ENCODE measurements around the gene SLC12A7. TPM values are rescaled to one million over a fixed set of nuclear protein-coding genes. Genes with fewer than 3 reads are reported as not detected.
"Not testable (repeated sequence)": the region's sequence is repeated elsewhere in the genome, so short reads cannot be mapped to it uniquely, and the experiment has no call there.

The SLC12A7 gene
- total and polyA plus RNA-seq, 4 experiments from 2014 or later, result 11.7 to 32.9 (median 26.5) TPM

GRCh38 chr5:1062761-1063568 lies 48.9 kb downstream of the SLC12A7 start:
- H3K36me3 Mint-ChIP-seq, result peaks cover 11 to 13% of the 10 kb centered on the region in 2 donors
- no peak overlapping the region for H3K4me3 Mint-ChIP-seq
- H3K36me3 ChIP-seq (ENCODE audit: insufficient read depth, low read length), result peaks cover 5% of the 10 kb centered on the region
- H3K27ac ChIP-seq (ENCODE audit: low read depth, low read length), result no peak overlapping the region
- POLR2A ChIA-PET (ENCODE audit: partially characterized antibody), result no interaction called here
- H3K9me3 ChIP-seq (ENCODE audit: control insufficient read depth in 1 of 2, low read length in 2 of 2), result no peaks in the 10 kb centered on the region
- H3K27me3 Mint-ChIP-seq, result no peaks in the 10 kb centered on the region
- no peaks in the 10 kb centered on the region for H3K9me3 Mint-ChIP-seq
- H3K27ac Mint-ChIP-seq, result no peak overlapping the region
- no peaks in the 10 kb centered on the region for H3K4me1 Mint-ChIP-seq
- no peak overlapping the region for H3K4me3 ChIP-seq (ENCODE audit: low read length in 2 of 2)
- no peaks in the 10 kb centered on the region for H3K27me3 ChIP-seq (ENCODE audit: insufficient read depth, low read length)
- no peaks in the 10 kb centered on the region for H3K4me1 ChIP-seq (ENCODE audit: insufficient read depth, low read length)
- CTCF ChIA-PET (ENCODE audit: partially characterized antibody), result no interaction called here
- no peak for DNase-seq
- intact Hi-C loops (cut with micrococcal nuclease), result no loop called here

DNA sequence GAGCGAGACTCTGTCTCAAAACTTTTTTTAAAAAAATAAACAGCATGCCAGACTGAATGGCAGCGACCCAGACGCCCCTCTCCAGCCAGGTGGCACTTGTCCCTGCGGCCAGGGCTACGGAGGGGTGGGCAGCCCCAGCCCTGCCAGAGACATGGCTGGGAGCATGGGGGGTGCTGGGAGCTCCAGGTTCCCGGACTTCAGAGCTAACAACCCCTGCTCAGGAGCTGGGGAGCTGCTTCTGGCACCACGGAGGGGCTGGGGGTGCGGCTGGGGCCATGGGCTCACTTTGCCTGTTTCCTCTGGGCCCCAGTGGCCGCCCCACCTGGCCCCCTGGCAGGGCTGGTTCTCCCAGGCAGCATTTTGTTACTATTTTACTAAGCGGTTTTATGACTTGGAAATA lies 49.9 kb downstream of the SLC12A7 start:
- Mint-ChIP-seq H3K27me3 (no peaks in the 10 kb centered on the region), H3K4me3 (no peak overlapping the region), H3K36me3 (peaks cover 11% of the 10 kb centered on the region in 2 donors), H3K9me3 (no peaks in the 10 kb centered on the region), H3K4me1 (no peaks in the 10 kb centered on the region), H3K27ac (peak overlapping the region in 1 of 7 donors; percentile 79)
- DNase-seq, result no peak
- ChIA-PET CTCF (ENCODE audit: partially characterized antibody) (no interaction called here), POLR2A (ENCODE audit: partially characterized antibody) (no interaction called here)
- Histone ChIP-seq H3K9me3 (ENCODE audit: control insufficient read depth in 1 of 2, low read length in 2 of 2) (no peaks in the 10 kb centered on the region), H3K27me3 (ENCODE audit: insufficient read depth, low read length) (no peaks in the 10 kb centered on the region), H3K27ac (ENCODE audit: low read depth, low read length) (no peak overlapping the region), H3K4me3 (ENCODE audit: low read length in 2 of 2) (no peak overlapping the region), H3K36me3 (ENCODE audit: insufficient read depth, low read length) (peaks cover 5% of the 10 kb centered on the region), H3K4me1 (ENCODE audit: insufficient read depth, low read length) (no peaks in the 10 kb centered on the region)
- intact Hi-C loops (cut with micrococcal nuclease), result no loop called here

- H3K27me3 Mint-ChIP-seq; H3K4me3 Mint-ChIP-seq; DNase-seq; H3K4me1 Mint-ChIP-seq; H3K9me3 ChIP-seq (ENCODE audit: control insufficient read depth in 1 of 2, low read length in 2 of 2); H3K36me3 ChIP-seq (ENCODE audit: insufficient read depth, low read length); H3K4me3 ChIP-seq (ENCODE audit: low read length in 2 of 2); H3K27ac Mint-ChIP-seq; H3K27ac ChIP-seq (ENCODE audit: low read depth, low read length); H3K4me1 ChIP-seq (ENCODE audit: insufficient read depth, low read length); H3K27me3 ChIP-seq (ENCODE audit: insufficient read depth, low read length); intact Hi-C loops (cut with micrococcal nuclease); CTCF ChIA-PET (ENCODE audit: partially characterized antibody); POLR2A ChIA-PET (ENCODE audit: partially characterized antibody); H3K9me3 Mint-ChIP-seq: not testable (repeated sequence)
- peaks cover 6 to 11% of the 10 kb centered on the region in 2 donors for H3K36me3 Mint-ChIP-seq
These were observed 50.6 kb downstream of the SLC12A7 start for GRCh38 chr5:1061292-1061691.

DNA sequence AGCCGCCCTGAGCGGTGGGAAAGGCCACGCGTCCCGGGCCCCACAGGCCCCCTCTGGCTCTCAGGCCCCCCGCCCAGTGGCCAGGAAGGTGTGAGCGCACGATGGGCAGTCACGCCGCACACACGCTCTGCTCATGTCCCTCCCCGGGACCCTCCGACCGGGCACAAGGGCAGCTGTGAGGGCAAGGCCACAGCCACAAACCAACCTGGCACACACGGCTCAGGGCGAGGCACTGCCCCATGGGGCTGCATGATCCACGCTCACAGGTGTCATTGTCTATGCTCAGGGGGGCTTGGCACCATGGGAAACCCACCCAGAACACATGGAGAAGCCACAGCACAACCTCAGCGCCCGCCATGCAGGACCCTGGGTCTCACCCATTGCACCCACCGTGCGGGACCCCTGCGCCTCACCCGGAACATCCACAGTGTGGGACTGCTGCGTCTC lies 51.3 kb downstream of the SLC12A7 start:
- CTCF ChIA-PET (ENCODE audit: partially characterized antibody), result no interaction called here
- Mint-ChIP-seq H3K4me1 (no peaks in the 10 kb centered on the region), H3K36me3 (peaks cover 6 to 15% of the 10 kb centered on the region in 2 donors), H3K9me3 (no peaks in the 10 kb centered on the region), H3K27ac (no peak overlapping the region), H3K27me3 (no peaks in the 10 kb centered on the region), H3K4me3 (no peak overlapping the region)
- POLR2A ChIA-PET (ENCODE audit: partially characterized antibody), result no interaction called here
- Histone ChIP-seq H3K27me3 (ENCODE audit: insufficient read depth, low read length) (no peaks in the 10 kb centered on the region), H3K27ac (ENCODE audit: low read depth, low read length) (no peak overlapping the region), H3K9me3 (ENCODE audit: control insufficient read depth in 1 of 2, low read length in 2 of 2) (no peaks in the 10 kb centered on the region), H3K4me3 (ENCODE audit: low read length in 2 of 2) (no peak overlapping the region), H3K4me1 (ENCODE audit: insufficient read depth, low read length) (no peaks in the 10 kb centered on the region), H3K36me3 (ENCODE audit: insufficient read depth, low read length) (peaks cover 5% of the 10 kb centered on the region)
- DNase-seq, result no peak
- intact Hi-C loops (cut with micrococcal nuclease), result no loop called here

- H3K27me3 Mint-ChIP-seq, result no peaks in the 10 kb centered on the region
- no peak overlapping the region for H3K4me3 Mint-ChIP-seq
- Histone ChIP-seq H3K9me3 (ENCODE audit: control insufficient read depth in 1 of 2, low read length in 2 of 2) (no peaks in the 10 kb centered on the region), H3K27ac (ENCODE audit: low read depth, low read length) (no peak overlapping the region), H3K36me3 (ENCODE audit: insufficient read depth, low read length) (peaks cover 11% of the 10 kb centered on the region), H3K4me1 (ENCODE audit: insufficient read depth, low read length) (no peaks in the 10 kb centered on the region), H3K4me3 (ENCODE audit: low read length in 2 of 2) (no peak overlapping the region), H3K27me3 (ENCODE audit: insufficient read depth, low read length) (no peaks in the 10 kb centered on the region)
- ChIA-PET POLR2A (ENCODE audit: partially characterized antibody) (no interaction called here), CTCF (ENCODE audit: partially characterized antibody) (no interaction called here)
- no peak for DNase-seq
- intact Hi-C loops (cut with micrococcal nuclease), result no loop called here
- H3K4me1 Mint-ChIP-seq, result no peaks in the 10 kb centered on the region
- H3K9me3 Mint-ChIP-seq, result no peaks in the 10 kb centered on the region
- peaks cover 9 to 19% of the 10 kb centered on the region in 2 donors for H3K36me3 Mint-ChIP-seq
- no peak overlapping the region for H3K27ac Mint-ChIP-seq
These were observed 52.0 kb downstream of the SLC12A7 start for GRCh38 chr5:1059884-1060263.

DNA sequence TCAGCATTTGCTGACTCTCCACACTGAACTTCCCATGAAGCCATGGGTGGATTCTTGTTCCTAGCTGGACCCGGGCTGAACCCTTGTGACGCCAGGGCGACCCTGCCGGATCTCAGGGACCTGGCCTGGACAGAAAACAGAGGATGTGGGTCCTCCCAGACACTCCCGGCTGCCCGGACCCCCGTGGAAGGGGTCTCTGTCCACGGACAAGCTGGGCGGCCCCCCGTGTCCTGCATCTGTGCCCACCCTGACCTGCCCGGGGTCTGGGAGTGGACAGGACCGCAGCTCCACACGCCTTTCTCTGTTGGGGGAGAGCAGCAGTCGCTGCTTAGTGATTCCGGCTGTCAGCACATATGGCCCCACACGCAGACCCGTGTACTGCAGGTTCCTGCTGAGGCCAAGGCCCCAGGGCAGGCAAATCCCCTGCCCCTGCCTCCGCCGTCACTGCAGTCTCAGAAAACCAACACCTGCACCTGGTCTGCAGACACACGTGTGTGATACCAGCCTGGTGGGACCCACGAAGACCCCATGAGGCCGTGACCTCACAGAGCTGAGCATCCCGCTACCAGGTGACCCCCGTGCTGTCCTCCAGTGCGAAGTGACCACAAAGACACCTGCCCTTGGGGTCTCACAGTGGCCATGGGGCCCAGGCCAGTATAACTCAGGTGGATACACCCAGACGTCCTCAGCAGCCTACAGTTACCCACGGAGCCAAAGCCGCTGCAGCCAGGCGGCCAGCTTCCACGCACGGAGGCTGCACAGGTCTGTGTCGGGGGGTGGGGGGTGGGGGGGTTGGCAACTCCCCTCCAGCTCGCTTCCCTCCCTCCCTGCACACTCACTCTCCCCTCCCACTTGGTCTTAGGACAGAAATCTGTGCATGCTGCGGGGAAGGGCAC lies 52.6 kb downstream of the SLC12A7 start:
- intact Hi-C loops (cut with micrococcal nuclease), result no loop called here
- no peak for DNase-seq
- Mint-ChIP-seq H3K27me3 (no peaks in the 10 kb centered on the region), H3K4me1 (no peaks in the 10 kb centered on the region), H3K36me3 (peaks cover 9 to 22% of the 10 kb centered on the region in 2 donors), H3K4me3 (no peak overlapping the region), H3K9me3 (no peaks in the 10 kb centered on the region), H3K27ac (no peak overlapping the region)
- ChIA-PET POLR2A (ENCODE audit: partially characterized antibody) (no interaction called here), CTCF (ENCODE audit: partially characterized antibody) (no interaction called here)
- H3K4me3 ChIP-seq (ENCODE audit: low read length in 2 of 2), result no peak overlapping the region
- no peak overlapping the region for H3K27ac ChIP-seq (ENCODE audit: low read depth, low read length)
- no peaks in the 10 kb centered on the region for H3K9me3 ChIP-seq (ENCODE audit: control insufficient read depth in 1 of 2, low read length in 2 of 2)
- no peaks in the 10 kb centered on the region for H3K27me3 ChIP-seq (ENCODE audit: insufficient read depth, low read length)
- H3K36me3 ChIP-seq (ENCODE audit: insufficient read depth, low read length), result peaks cover 7% of the 10 kb centered on the region
- no peaks in the 10 kb centered on the region for H3K4me1 ChIP-seq (ENCODE audit: insufficient read depth, low read length)

DNA sequence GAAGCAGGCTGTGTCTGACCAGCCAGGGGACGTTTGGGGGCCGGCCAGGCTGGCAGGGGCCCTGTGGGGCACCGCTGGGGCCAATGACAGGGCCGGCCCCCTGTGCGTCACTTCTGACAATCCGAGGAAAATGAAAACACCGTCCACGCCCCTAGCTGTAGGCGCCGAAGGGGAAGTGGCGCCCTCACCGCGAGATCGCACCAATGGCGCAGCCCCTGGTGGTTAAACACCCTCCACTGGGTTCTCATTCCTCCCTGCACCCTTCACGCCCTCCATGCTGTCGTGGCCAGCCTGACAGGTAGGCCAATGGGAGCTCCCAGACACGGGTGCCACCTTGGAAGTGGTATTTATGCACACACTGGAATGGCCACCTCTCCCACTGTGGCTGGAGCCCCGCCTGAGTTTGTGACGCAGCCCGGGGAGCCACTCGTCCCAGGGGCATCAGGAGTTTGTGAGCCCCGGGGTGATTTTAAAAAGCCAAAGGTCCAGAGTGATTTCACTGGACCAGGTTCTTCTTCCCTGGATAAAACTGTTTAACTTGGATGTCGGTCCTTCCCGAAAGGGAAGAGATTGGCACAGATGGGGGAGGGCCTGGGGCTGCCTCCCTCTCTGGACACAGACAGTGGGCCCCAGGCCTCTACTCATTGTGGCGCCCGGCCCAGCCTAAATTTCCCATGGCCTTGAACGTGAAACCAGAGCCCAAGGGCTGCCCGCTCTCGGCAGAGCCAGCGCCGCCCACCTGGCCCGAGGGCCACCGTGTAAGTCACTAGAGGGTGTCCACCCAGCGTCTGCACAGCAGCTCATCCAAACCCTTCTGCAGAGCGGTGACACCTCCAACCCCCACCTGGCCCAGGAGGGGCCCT lies 53.5 kb downstream of the SLC12A7 start:
- POLR2A ChIA-PET (ENCODE audit: partially characterized antibody), result no interaction called here
- no peak for DNase-seq
- no peak overlapping the region for H3K27ac ChIP-seq (ENCODE audit: low read depth, low read length)

More for the DNA sequence above, 53.5 kb downstream of the SLC12A7 start:
- no peaks in the 10 kb centered on the region for H3K4me1 ChIP-seq (ENCODE audit: insufficient read depth, low read length)
- H3K4me3 Mint-ChIP-seq, result no peak overlapping the region
- H3K36me3 ChIP-seq (ENCODE audit: insufficient read depth, low read length), result peaks cover 5% of the 10 kb centered on the region
- CTCF ChIA-PET (ENCODE audit: partially characterized antibody), result no interaction called here
- no peaks in the 10 kb centered on the region for H3K27me3 Mint-ChIP-seq
- H3K27me3 ChIP-seq (ENCODE audit: insufficient read depth, low read length), result no peaks in the 10 kb centered on the region
- H3K9me3 Mint-ChIP-seq, result peaks cover 0 to 2% (median 0%) of the 10 kb centered on the region in 8 donors
- H3K4me1 Mint-ChIP-seq, result no peaks in the 10 kb centered on the region
- peaks cover 9 to 22% of the 10 kb centered on the region in 2 donors for H3K36me3 Mint-ChIP-seq
- H3K4me3 ChIP-seq (ENCODE audit: low read length in 2 of 2), result no peak overlapping the region
- intact Hi-C loops (cut with micrococcal nuclease), result no loop called here
- no peaks in the 10 kb centered on the region for H3K9me3 ChIP-seq (ENCODE audit: control insufficient read depth in 1 of 2, low read length in 2 of 2)
- no peak overlapping the region for H3K27ac Mint-ChIP-seq
